HepG2 (cell line): ENCODE measurements around the gene AGAP1. TPM values are rescaled to one million over a fixed set of nuclear protein-coding genes. Genes with fewer than 3 reads are reported as not detected.

ENCODE experiments used
- KLF6 ChIP-seq: IDR thresholded peaks from 2 replicates; pipeline ENCODE4 v1.8.0; 2016; ENCODE audit warnings: missing biosample characterization, missing genetic modification reagents
- MTA1 ChIP-seq: sonication (generic); formaldehyde crosslinking; IDR thresholded peaks from 2 replicates; pipeline ENCODE4 v1.4.0; 2020; ENCODE audit warnings: missing genetic modification reagents, mild to moderate bottlenecking, borderline replicate concordance
- SMAD3 ChIP-seq: sonication (generic); formaldehyde crosslinking; IDR thresholded peaks from 2 replicates; pipeline ENCODE4 v1.4.0; 2020; ENCODE audit warnings: missing genetic modification reagents
- ZBTB7B ChIP-seq: sonication (generic); formaldehyde crosslinking; IDR thresholded peaks from 2 replicates; pipeline ENCODE4 v1.4.0; 2020; ENCODE audit warnings: missing genetic modification reagents
- ZNF431 ChIP-seq: sonication (generic); formaldehyde crosslinking; IDR thresholded peaks from 2 replicates; pipeline ENCODE4 v1.9.0; 2022; ENCODE audit warnings: missing genetic modification reagents, low read depth, mild to moderate bottlenecking, borderline replicate concordance
- ZNF674 ChIP-seq: sonication (generic); formaldehyde crosslinking; IDR thresholded peaks from 2 replicates; pipeline ENCODE4 v1.5.0; 2020; ENCODE audit warnings: low read depth, mild to moderate bottlenecking, missing genetic modification reagents
- ZNF790 ChIP-seq: sonication (generic); formaldehyde crosslinking; IDR thresholded peaks from 2 replicates; pipeline ENCODE4 v1.8.0; 2022; ENCODE audit warnings: missing genetic modification reagents, mild to moderate bottlenecking, borderline replicate concordance
- ZSCAN12 ChIP-seq: sonication (generic); formaldehyde crosslinking; IDR thresholded peaks from 2 replicates; pipeline ENCODE4 v1.9.0; 2021; ENCODE audit warnings: mild to moderate bottlenecking, missing genetic modification reagents
- polyA plus RNA-seq, 8 experiments: library from polyadenylated mRNA; depleted of rRNA in 3 of 8; stranded (reverse) in 7 of 8; unstranded in 1 of 8; fragments of >200 nt; fragmentation: Illumina TruSeq in 4 of 8; extraction: Trizol in 4 of 8; gene quantifications; 2 replicates each; pipeline versions ENCODE4 v1.2.1 to v1.2.3, GENCODE V29; 2011 to 2016; ENCODE audit warnings: low read depth in 4 of 8, missing spikeins in 1 of 8, mixed read lengths in 1 of 8; ENCODE audit not compliant: insufficient read depth in 1 of 8
- total RNA-seq, 5 experiments: library from RNA; depleted of rRNA; stranded (reverse); fragments of >200 nt; fragmentation: Illumina TruSeq; extraction: Trizol; gene quantifications; 2 replicates each; pipeline ENCODE4 v1.2.3, GENCODE V29; 2016; ENCODE audit warnings: low read depth in 1 of 5
- TF ChIP-seq, protein P1 (sequence below): sonication (generic); formaldehyde crosslinking; IDR thresholded peaks from 2 replicates; pipeline ENCODE4 v1.4.0; 2020; ENCODE audit warnings: missing genetic modification reagents; ENCODE audit errors: not compliant biosample characterization
- TF ChIP-seq, protein P2 (sequence below): sonication (generic); formaldehyde crosslinking; IDR thresholded peaks from 2 replicates; pipeline ENCODE4 v1.4.0; 2020; ENCODE audit warnings: missing genetic modification reagents, borderline replicate concordance
- TF ChIP-seq, protein P3 (sequence below): sonication (generic); formaldehyde crosslinking; IDR thresholded peaks from 2 replicates; pipeline ENCODE4 v1.4.0; 2020; ENCODE audit warnings: mild to moderate bottlenecking, missing genetic modification reagents
- TF ChIP-seq, protein P4 (sequence below): IDR thresholded peaks from 2 replicates; pipeline ENCODE4 v1.6.1; 2016
- TF ChIP-seq, protein P5 (sequence below): sonication (generic); formaldehyde crosslinking; IDR thresholded peaks from 2 replicates; pipeline ENCODE4 v1.4.0; 2020; ENCODE audit warnings: missing genetic modification reagents, mild to moderate bottlenecking, borderline replicate concordance
- TF ChIP-seq, protein P6 (sequence below): sonication (generic); formaldehyde crosslinking; IDR thresholded peaks from 2 replicates; pipeline ENCODE4 v1.4.0; 2020; ENCODE audit warnings: mild to moderate bottlenecking, missing genetic modification reagents

The AGAP1 gene
- total and polyA plus RNA-seq, 2 of the 13 experiments (the other 11 are each of a cell fraction or from before 2014, with no cell fraction given), result 21.2 to 32.7 TPM

DNA sequence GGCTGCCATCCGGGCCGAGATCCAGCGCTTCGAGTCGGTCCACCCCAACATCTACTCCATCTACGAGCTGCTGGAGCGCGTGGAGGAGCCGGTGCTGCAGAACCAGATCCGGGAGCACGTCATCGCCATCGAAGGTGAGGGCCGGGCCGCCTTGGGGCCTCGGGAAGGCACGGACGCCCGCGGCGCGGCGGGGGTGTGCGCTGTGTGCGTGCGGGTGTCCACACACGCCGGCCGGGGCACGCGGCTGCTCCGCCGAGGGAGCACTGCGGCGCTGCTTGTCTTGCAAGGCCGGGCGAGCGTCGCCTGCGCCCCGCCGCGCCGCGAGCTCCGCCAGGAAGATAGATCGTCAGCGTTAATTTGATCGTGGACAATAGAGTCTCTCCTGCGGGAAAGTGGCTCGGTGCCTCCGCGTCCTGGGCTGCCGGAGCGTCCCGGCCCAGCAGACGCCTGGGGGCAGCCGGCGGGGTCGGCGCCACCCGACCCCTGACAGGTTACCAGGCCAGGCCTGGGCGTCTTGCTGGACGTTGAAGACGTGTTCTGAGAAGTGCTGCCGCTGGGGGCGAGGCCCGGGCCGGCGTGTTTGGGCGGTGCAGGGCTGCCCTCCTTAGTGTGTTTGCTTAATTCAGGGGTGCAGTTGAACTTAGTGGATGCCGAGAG, 1.0 kb downstream of the AGAP1 start (continued):
- 0 out of 2 replicates have a peak, but pooled peaks have one; percentile 54 for TF ChIP-seq ZSCAN12 (CRISPR knock-in tag)
- peak; percentile 81; the same call in 1 of the 2 replicates for TF ChIP-seq MTA1
- TF ChIP-seq, protein P1, sequence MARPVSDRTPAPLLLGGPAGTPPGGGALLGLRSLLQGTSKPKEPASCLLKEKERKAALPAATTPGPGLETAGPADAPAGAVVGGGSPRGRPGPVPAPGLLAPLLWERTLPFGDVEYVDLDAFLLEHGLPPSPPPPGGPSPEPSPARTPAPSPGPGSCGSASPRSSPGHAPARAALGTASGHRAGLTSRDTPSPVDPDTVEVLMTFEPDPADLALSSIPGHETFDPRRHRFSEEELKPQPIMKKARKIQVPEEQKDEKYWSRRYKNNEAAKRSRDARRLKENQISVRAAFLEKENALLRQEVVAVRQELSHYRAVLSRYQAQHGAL (CRISPR knock-in tag), result peak; percentile 80
- TF ChIP-seq, protein P2, sequence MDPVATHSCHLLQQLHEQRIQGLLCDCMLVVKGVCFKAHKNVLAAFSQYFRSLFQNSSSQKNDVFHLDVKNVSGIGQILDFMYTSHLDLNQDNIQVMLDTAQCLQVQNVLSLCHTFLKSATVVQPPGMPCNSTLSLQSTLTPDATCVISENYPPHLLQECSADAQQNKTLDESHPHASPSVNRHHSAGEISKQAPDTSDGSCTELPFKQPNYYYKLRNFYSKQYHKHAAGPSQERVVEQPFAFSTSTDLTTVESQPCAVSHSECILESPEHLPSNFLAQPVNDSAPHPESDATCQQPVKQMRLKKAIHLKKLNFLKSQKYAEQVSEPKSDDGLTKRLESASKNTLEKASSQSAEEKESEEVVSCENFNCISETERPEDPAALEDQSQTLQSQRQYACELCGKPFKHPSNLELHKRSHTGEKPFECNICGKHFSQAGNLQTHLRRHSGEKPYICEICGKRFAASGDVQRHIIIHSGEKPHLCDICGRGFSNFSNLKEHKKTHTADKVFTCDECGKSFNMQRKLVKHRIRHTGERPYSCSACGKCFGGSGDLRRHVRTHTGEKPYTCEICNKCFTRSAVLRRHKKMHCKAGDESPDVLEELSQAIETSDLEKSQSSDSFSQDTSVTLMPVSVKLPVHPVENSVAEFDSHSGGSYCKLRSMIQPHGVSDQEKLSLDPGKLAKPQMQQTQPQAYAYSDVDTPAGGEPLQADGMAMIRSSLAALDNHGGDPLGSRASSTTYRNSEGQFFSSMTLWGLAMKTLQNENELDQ (CRISPR knock-in tag), result no peak
- TF ChIP-seq ZBTB7B (CRISPR knock-in tag), result 0 out of 2 replicates have a peak, but pooled peaks have one; percentile 44
- TF ChIP-seq, protein P3, sequence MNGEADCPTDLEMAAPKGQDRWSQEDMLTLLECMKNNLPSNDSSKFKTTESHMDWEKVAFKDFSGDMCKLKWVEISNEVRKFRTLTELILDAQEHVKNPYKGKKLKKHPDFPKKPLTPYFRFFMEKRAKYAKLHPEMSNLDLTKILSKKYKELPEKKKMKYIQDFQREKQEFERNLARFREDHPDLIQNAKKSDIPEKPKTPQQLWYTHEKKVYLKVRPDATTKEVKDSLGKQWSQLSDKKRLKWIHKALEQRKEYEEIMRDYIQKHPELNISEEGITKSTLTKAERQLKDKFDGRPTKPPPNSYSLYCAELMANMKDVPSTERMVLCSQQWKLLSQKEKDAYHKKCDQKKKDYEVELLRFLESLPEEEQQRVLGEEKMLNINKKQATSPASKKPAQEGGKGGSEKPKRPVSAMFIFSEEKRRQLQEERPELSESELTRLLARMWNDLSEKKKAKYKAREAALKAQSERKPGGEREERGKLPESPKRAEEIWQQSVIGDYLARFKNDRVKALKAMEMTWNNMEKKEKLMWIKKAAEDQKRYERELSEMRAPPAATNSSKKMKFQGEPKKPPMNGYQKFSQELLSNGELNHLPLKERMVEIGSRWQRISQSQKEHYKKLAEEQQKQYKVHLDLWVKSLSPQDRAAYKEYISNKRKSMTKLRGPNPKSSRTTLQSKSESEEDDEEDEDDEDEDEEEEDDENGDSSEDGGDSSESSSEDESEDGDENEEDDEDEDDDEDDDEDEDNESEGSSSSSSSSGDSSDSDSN (CRISPR knock-in tag), result peak; percentile 77
- 0 out of 2 replicates have a peak, but pooled peaks have one; percentile 64 for TF ChIP-seq ZNF674 (CRISPR knock-in tag)
- TF ChIP-seq, protein P4, sequence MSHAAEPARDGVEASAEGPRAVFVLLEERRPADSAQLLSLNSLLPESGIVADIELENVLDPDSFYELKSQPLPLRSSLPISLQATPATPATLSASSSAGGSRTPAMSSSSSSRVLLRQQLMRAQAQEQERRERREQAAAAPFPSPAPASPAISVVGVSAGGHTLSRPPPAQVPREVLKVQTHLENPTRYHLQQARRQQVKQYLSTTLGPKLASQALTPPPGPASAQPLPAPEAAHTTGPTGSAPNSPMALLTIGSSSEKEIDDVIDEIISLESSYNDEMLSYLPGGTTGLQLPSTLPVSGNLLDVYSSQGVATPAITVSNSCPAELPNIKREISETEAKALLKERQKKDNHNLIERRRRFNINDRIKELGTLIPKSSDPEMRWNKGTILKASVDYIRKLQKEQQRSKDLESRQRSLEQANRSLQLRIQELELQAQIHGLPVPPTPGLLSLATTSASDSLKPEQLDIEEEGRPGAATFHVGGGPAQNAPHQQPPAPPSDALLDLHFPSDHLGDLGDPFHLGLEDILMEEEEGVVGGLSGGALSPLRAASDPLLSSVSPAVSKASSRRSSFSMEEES, result peak; percentile 9; the same call in 1 of the 2 replicates
- 0 out of 2 replicates have a peak, but pooled peaks have one; percentile 36 for TF ChIP-seq KLF6
- TF ChIP-seq ZNF431 (CRISPR knock-in tag), result 0 out of 2 replicates have a peak, but pooled peaks have one; percentile 34
- no peak for TF ChIP-seq SMAD3 (CRISPR knock-in tag)
- TF ChIP-seq, protein P5, sequence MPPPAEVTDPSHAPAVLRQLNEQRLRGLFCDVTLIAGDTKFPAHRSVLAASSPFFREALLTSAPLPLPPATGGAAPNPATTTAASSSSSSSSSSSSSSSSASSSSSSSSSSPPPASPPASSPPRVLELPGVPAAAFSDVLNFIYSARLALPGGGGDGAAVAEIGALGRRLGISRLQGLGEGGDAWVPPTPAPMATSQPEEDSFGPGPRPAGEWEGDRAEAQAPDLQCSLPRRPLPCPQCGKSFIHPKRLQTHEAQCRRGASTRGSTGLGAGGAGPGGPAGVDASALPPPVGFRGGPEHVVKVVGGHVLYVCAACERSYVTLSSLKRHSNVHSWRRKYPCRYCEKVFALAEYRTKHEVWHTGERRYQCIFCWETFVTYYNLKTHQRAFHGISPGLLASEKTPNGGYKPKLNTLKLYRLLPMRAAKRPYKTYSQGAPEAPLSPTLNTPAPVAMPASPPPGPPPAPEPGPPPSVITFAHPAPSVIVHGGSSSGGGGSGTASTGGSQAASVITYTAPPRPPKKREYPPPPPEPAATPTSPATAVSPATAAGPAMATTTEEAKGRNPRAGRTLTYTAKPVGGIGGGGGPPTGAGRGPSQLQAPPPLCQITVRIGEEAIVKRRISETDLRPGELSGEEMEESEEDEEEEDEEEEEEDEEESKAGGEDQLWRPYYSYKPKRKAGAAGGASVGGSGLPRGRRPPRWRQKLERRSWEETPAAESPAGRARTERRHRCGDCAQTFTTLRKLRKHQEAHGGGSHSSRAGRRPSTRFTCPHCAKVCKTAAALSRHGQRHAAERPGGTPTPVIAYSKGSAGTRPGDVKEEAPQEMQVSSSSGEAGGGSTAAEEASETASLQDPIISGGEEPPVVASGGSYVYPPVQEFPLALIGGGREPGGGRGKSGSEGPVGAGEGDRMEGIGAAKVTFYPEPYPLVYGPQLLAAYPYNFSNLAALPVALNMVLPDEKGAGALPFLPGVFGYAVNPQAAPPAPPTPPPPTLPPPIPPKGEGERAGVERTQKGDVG (CRISPR knock-in tag), result no peak
- no peak for TF ChIP-seq ZNF790
- TF ChIP-seq, protein P6, sequence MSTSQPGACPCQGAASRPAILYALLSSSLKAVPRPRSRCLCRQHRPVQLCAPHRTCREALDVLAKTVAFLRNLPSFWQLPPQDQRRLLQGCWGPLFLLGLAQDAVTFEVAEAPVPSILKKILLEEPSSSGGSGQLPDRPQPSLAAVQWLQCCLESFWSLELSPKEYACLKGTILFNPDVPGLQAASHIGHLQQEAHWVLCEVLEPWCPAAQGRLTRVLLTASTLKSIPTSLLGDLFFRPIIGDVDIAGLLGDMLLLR (CRISPR knock-in tag), result no peak
